GM21390 (cell line): Measurements from ENCODE around the gene BMP4.

Experiments used
- ATAC-seq: cut with Tn5 transposase; IDR thresholded peaks from one replicate; pipeline ENCODE4 v1.9.1; 2021; ENCODE audit not compliant: unreplicated experiment

BMP4 gene

GRCh38 chr14:53947094-53947445 lies 9.6 kb downstream of the BMP4 start:
- no peak for ATAC-seq

- no peak for ATAC-seq
Measured at GRCh38 chr14:53946404-53947093, 10.1 kb downstream of the BMP4 start.

GRCh38 chr14:53946071-53946403 lies 10.6 kb downstream of the BMP4 start:
- ATAC-seq: no peak

GRCh38 chr14:53943751-53944083 lies 12.9 kb downstream of the BMP4 start:
- ATAC-seq: no peak

GRCh38 chr14:53942970-53943750 lies 13.5 kb downstream of the BMP4 start:
- ATAC-seq: no peak

GRCh38 chr14:53938136-53938837 lies 18.3 kb downstream of the BMP4 start:
- no peak for ATAC-seq

GRCh38 chr14:53934778-53935414 lies 21.7 kb downstream of the BMP4 start:
- no peak for ATAC-seq

GRCh38 chr14:53932966-53933365 lies 23.7 kb downstream of the BMP4 start:
- ATAC-seq: no peak

- no peak for ATAC-seq
Measured at GRCh38 chr14:53929871-53930715, 26.5 kb downstream of the BMP4 start.

- no peak for ATAC-seq
Measured at GRCh38 chr14:53927171-53927570, 29.5 kb downstream of the BMP4 start.

GRCh38 chr14:53925201-53925766 lies 31.3 kb downstream of the BMP4 start:
- no peak for ATAC-seq

- ATAC-seq: no peak
Measured at GRCh38 chr14:53924753-53925152, 31.9 kb downstream of the BMP4 start.

GRCh38 chr14:53921027-53921426 lies 35.6 kb downstream of the BMP4 start:
- ATAC-seq: no peak

- no peak for ATAC-seq
Measured at GRCh38 chr14:53916239-53916638, 40.4 kb downstream of the BMP4 start.

- no peak for ATAC-seq
Measured at GRCh38 chr14:53915364-53916014, 41.1 kb downstream of the BMP4 start.

GRCh38 chr14:53912021-53912420 lies 44.6 kb downstream of the BMP4 start:
- ATAC-seq: no peak

GRCh38 chr14:53908416-53908815 lies 48.2 kb downstream of the BMP4 start:
- no peak for ATAC-seq

- ATAC-seq: no peak
Measured at GRCh38 chr14:53902307-53902706, 54.3 kb downstream of the BMP4 start.

- no peak for ATAC-seq
Measured at GRCh38 chr14:53900499-53900898, 56.1 kb downstream of the BMP4 start.
